Measurements from ENCODE around the gene EXOC6B.
A peak's percentile ranks its signal among the peaks of the same experiment; 100 is the strongest.

The EXOC6B gene

DNA sequence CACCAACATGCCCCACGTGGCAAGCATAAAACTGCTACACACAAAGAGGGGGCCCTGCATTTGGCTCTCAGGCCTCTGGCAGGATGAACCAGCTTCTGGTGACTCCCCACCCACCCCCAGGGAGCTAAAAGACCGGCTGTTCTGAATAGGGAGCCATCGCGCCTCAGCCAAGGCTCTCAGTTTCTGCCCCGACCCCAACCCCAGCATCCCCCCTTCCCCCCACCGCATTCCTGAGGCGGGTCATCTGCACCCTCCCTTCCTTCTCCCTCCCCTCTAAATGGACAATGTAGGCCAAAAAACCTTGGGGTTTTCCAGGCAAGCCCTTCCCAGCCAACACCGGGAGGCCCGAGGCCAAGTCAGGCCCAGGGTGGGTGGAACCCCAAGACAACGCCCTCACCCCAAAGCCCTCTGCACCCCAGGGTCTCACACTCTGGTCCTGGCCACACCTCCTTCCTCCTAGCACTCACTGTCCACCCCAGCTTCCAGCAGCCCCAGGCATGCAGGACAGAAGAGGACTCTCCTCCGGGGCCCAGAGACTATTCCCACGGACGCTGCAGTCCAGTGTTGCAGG is 683.9 kb downstream of the EXOC6B start:
- no peak for DNase-seq

DNA sequence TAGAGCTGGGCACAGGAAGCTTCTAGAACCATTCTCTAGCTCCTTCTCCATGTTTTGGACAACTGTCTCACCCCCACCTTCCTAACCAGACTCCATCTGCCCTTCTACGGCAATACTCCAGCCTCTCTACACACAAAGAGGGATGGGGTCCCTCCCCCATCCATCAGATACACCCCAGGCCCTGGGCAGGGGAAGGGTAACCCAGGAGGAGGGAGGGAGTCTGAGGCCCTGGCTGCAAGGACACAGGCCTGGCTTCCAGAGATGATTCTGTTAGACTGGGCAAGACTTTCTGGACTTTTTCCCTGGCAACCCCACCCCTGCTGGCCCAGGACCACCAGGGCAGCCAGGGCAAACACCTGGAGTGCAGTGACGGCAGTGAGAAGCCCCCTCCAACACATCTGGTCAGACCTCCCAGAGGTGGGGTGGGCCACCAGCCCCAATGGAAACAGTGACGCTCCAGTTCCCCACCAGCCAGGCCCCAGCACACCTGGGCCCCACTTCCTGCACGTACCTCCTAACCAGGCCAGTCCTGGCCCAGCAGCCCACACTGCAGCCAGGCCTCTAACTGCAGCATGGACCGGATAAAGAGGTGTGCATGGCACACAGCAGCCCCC is 684.7 kb downstream of the EXOC6B start:
- no peak for DNase-seq

DNA sequence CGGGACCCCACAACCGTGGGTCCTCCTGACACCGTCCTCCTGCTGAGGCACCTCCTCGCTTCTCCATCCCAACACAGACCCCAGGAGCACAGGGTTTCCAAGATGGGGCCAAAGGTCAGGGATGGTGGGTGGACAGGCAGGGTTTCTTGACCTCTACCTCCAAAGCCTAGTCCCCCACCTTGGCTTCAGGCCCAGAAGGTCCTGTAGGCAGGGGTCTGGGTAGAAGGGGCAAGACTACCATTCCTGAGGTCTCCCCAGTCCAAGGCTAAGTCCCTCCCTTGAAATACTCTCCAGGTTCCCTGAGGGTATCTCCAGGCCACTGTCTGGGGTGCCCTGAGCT is 685.2 kb downstream of the EXOC6B start:
- no peak for DNase-seq

DNA sequence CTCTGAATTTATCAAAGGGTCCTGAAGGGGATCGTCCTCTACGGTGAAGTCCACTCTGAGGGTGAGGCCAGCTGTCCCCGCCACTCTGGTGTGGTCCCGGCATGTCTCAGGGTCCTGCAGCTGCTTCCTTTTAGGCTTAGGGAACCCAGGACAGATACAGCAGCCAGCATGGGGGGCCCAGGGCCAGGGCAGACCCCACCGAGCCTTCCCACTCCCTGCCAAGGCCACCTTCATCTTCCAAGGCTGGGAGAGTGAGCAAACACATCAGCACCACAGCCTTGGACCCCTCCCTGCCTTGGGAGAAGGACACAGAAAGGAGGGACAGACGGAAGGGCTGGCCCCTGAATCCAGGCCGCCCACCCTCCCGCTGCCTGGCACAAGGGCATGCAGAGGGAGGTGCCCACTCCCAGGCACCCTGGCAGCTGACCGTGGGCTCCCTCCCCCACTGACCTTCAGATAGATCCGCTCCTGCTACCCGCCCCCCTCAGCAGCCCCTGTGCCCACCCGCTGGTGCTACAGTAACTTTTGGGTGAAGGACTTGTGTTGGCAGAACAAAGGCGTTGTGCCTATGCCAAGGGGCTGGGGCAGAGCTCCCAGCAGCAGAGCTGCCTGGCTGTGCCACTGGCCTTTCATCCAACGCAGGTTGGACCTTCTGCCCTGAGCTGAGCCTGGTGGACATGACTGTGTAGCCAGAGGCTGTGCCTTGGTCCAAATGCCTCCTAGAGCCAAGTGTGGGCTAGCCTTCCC is 685.8 kb downstream of the EXOC6B start:
- DNase-seq = no peak

DNA sequence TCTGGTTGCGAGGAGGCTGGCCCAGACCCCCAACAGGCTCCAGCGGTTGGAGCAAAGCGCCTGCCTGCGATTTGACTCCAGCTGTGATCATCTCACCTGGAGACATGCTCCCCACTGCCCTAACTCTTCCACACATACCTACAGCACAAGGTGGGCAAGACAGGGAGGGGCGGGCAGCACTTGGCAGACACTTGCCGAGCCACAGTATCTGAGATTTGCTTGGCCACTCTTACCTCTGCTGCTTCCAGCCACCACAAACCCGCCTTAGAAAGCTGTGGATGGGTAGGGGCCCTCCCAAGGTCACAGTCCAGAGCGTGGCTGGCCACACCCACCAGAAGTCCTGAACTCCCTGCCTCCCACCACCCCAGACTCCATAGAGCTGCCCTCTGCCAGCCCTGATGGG is 686.4 kb downstream of the EXOC6B start:
- DNase-seq = no peak

DNA sequence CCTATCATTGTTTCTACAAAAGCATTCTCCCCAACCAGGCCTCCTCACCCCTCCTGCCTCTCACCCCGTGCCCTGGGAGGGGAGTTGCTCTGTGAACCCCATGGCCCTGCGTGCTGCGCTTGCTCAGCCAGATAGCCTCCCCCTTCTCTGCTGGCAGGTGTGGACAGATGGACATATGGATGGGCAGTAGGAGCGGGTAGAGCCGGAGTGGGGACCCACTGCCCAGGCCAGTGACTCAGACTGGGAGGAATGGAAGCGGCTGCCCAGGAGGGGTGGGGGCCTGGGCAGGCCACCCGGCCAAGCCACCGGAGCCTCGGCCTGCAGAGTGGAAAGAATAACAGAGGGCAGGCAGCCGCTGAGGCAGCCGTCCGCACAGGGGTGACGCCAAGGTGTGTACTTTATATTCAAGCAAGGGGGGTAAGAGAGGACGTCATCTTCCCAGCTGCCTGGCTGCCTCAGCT is 686.9 kb downstream of the EXOC6B start:
- no peak for DNase-seq

DNA sequence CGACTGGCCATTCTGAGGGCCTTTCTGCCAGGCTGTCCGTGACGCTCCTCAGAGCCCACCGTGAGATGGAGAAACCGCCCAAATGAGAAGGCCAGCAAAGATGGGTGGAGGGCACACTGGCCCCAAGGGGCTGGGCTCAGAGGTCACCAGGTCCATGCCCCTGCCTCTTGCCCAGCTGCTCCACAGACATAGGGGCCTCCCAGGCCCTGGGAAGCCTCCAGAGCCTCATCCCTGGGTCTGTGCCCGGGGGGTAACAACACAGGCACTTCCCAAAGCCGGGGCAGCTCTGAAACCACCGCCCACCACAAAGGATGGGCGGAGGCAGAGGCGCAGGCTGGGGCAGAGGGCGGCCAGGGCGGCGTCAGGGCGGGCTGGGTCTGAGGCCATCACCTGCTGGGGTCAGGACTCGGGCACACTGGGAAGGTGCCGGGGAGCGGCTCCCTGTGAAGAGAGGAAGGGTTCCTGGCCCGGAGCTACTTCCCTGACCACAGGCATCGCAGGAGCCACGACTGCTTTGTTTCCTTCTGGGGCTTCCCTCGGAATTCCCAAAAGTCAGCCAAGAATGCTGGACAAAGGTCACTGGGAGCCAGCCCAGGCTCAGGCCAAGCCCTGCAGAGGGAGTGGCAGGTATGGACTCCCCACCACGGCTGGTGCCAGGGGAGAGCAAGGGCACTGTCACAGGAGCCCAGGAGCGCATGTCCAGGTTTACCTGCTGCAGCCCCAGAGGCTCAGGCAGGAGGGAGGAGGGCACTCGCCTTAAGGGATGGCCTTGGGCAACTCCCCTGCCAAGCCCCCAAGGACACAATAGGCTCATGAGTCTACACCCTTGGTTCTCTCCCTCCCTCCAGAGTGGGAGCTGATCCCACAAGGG is 687.6 kb downstream of the EXOC6B start:
- no peak for DNase-seq

DNA sequence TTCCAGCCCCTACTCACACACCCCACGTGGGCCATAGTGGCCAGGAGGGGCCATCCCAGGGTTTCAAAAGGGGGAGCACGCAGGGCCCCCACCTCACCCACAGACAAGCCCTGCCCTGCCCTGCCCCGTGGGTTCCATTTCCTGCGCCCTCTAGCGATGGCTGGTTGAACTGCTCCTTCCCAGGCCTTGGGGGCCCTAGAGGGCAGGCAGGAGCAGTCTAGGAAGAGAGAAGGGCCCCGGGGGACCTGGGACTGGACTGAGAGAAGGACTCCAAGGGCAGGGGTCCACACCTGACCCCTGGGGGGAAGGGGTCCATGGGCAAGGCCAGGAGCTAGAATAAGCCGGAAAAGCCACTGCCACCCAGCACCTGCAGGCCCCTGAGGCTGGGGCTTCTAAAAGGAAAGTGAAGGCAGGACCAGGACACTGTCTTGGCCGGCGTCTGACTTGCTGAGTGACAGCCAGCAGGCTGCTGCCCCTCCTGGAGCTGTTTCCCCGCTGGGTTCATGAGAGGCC is 688.3 kb downstream of the EXOC6B start:
- peak; percentile 8 to 49 for DNase-seq

DNA sequence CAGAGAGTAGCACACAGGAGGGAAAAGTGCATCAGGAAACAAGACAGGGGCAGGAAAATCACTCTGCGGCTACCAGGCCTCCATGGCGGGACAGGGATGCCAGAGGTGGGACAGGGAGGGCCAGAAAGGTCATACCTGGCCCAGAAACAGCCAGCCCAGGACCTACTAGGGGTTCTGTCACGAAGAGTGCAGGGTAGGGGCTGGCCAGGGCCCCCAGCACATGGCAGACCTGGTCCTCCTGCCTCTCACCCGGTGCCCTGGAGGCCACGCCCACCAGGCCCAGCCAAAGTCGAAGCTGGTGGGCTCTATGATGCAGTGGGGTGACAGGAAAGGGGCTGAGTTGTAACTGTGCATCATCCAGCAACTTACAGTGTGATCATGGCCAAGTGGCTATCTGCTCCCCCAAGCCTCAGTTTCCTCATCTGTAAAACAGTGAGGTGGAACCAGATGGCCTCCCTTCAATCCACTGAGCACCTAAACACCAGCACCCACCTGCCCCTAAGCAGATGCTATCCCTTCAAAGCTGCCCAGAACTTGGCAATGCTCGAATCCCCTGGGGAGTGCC is 688.8 kb downstream of the EXOC6B start:
- DNase-seq = no peak

DNA sequence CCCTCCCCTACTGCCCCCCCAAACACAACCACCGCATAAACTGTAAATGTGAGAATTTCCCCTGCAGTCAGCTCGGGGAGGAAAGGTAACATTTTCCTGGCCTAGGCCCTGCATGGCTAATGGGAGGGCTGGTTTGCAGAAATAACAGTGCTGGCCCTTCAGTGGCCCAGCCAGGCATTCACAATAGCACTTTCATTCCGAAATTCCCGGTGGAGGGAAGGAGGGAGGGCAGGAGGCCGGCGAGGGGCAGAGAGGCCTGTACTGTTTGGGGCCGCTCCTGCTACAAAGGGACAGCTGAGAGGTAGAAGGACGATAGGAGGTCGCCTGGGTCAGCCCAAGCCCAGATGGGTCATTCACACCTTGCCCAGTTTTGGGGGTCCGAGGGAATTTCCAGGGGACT is 689.5 kb downstream of the EXOC6B start:
- no peak for DNase-seq

DNA sequence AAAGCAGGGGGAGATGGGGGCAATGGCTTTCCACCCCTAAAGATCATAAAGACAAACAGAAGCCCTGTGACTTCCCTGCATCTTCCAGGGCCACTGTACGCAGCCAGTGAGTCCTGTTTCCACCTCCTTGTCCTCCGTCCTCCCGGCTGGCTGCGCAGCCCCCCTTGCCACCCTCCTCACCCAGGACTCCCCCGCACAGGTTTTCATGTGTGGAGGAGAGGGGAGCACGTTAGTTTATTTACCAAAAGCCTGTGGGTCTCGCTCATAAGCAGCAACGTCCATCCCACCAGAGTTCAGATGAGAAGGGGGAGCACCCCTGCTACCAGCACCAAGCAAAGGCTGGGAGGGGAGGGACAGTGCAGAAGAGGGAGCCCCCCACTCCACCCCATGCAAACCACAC is 689.9 kb downstream of the EXOC6B start:
- DNase-seq = no peak

DNA sequence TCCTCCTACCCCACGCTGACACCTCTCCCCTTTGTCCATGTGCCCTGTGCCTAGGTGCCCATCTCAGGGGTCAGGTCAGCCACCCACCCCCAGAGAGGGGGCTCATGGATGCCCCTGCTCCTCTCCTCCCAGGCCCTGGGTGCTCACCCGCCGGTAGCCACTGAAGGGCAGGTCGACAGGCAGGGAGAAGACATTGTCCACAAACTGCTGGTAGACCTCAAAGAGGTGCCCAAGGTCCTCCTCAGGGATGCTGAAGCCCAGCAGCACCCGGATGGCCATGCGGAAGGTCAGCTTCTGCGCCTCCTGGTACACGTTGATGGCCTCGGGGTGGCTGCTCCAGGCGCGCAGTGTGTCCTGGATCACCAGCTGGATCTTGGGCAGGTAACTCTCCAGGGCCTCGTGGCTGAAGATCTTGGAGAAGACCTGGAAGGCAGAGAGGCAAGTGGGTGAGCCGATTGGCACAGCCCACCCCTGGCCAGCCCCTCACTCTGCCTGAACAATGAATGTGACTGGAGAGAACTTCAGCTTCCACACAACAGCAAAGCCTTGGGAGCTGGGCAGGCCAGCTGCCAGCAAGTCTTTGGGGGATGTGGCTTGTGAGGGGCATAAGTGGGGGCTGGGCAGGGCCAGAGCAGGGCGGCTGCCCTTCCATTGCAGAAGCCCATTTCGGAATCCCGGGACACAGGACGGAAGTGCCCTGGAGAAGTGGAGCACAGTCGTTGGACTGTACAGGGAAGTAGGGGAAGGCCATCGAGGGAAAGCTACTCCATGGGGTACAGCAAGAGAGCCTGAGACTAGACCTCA is 690.6 kb downstream of the EXOC6B start:
- peak in 1 of 2 experiments; percentile 12 for DNase-seq

DNA sequence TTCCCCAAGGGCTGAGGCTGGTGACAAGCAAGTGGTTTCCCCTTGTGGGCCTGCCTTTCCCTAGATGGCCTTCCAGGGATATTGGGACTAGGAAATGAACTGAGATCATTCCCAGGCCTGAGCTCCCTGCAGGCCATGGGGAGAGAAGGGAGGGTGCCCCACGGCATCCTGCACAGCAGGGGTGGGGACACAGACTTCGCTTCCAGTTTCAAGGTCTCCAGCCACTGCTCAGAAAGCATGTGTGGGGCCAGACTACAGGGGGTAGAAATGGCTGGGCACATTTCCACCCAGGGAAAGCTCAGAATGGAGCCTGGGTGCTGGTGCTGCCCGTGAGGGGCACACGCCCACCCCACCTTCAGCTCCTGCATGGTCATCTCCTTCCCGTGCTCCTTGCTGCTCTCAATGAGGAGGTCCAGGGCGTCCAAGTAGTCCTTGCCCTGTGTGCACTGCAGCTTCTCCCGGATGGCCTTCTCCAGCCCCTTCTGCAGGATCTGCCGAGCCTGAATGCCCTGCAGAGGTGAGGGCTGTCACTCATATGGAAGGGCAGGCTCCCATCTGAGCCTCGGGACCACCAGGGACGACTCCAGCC is 691.3 kb downstream of the EXOC6B start:
- no peak for DNase-seq

DNA sequence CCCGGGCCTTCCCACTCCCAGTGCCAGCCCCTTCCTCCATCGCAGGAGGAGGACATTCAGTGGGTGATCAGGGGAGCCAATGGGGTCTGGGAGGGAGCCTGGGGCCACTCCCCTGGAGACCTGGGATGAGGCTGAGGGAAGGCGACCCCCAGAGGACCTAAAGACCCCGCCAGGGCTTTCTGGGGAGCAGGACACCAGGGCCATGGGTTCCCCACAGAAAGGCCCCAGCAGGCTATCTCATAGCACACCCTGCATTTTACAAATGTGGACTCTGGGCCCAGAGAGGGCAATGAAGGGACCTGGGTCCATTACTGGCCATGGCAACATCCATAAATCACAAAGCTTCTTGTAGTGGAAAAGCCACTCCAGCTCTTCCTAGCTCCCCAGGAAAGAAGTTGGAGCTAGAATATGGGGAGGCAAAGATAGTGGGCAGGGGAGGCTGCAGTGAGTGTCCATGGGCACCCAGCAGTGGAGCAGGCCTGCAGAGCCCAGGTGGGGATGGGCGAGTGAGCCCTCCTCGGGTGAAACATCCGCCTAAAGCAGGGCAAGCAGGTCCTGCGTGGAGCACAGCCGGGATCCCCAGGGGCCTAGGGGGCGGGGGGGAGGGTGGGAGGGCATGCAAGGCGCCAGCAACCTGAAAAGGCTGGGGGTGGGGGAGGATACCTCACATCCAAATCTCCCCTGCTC is 692.0 kb downstream of the EXOC6B start:
- no peak for DNase-seq

DNA sequence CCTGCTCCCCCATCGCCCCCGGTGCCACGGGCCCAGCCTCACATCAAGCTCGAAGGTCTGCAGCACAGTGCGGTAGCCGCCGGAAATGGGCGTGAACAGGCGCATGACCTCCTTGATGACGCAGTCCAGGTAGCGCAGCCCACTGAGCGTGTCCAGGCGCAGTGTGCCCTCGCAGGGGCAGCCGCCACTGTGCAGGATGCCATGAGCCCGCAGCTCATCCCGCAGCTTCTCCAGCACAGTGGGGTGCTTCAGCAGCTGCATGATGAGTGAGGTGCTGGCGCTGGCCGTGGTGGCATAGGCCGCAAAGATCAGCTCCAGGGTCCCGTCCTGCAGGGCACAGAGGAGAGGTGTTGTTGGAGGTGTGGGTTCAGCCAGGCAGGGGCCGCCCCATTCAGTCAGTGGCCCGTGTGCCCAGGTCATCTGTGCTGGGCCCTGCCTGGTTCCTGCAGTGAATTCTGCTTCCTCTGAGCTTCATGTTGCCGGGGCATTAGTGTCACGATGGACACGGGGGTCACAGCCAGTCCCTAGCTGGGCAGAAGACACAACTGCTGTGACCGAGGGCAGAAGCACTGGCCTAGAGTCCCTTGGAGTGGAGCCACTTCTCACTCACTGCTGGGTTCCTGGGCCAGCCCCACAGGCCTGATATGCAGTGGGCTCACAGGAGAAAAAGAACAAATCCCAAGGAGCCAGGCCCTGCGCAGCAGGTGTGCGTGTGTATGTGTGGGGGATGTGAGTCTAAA is 692.7 kb downstream of the EXOC6B start:
- no peak for DNase-seq

DNA sequence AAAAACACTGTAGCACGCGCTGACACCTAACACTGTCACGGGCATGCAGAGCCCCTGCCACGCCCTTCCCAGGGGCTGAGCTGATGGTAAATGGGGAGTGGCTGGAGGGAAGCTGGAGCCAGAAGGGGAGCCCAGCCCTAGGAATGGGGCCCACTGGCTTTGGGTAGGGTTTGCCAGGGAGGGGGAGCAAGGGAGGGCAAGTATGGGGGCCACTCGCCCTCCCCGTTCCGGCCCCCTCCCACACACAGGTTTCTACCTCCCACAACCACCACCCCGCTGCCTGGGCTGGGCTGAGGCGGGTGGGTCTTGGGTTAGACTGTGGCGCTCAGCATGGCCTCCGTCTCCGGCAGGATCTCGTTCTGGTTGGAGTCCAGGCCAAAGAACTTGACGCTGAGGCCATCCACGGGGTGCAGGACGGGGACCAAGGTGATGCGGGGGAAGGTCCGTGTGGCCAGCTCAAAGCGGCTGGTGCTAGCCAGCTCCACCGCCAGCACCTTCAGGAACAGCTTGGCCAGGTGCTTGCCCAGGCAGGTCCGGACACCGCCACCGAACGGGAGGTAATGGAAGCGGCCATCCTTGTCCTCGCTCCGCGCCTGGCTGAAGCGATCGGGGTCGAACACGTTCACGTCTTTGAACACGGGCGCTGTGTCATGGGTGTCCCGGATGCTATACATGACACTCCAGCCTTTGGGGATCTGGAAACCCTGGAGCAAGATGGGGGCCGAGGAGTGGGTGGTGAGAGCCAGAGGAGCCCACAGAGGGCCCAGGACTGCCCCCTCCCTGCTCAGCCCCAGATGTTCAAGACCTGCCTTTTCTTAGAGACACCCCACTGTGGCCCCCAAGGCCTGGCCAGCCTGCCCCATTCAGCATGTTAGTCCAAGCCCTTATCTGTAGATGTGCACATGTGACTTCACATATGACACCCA is 693.7 kb downstream of the EXOC6B start:
- DNase-seq = no peak

DNA sequence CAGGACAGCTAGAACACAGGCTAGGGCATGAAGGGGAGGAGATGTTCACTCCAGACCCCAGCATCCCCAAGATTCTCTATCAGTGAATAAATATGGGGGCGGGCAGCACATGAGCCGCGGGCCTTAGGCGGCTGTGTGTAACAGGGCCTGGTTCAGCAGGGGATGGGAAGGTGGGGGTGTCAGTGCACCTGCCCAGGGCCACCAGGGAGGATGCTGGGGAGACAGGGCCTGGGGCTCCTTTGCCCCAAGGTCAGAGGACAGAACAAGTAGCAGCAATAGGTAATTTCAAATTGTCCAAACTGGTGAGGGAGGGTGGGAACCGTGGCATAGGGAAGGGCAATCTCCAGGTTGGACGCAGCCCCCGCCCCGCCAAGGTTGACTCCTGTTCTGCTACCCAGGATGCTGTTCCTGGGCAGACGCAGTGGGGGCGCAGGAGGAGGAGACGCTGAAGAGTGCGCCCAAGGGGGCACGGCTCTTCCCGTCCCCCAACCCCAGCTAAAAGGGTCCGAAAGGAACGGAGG is 694.4 kb downstream of the EXOC6B start:
- DNase-seq = no peak

DNA sequence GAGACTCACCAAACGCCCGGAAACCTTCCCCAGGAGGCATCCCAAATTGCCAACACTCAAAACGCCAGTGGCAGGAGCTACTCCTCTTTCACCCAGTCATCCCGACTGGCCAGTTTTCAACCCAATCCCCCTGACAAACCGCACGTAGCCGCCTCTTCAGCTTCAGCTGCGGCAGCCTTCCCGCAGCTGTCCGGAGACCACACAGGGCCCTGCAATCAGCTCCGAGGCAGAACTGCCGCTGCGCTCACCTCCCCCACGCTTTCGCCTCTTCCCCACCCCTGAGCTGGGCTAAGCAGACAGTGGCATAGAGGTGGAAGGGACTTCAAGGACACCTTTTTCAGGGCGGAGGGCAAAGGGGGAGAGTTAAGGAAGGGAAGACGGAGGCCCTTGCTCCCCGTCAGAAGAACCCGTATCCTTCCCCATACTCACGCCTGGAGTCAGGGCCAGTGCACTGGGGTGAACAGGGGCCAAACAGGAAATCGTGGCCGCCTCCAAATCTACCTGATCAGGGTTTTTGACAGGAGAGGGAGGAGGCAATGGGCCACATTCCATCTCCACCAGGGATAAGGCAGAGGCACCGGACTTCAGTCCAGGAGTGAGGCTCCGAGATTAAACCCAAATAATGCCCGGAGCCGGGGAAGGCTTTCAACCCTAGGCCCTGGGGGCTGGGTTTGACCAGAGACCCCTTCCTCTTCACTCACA is 695.0 kb downstream of the EXOC6B start:
- no peak for DNase-seq
